Right ventricle myocardium superior (tissue), 1 donor: ENCODE results near the gene DLAT. TPM values are rescaled to one million over a fixed set of nuclear protein-coding genes. Genes with fewer than 3 reads are reported as not detected.
A peak's percentile ranks its signal among the peaks of the same experiment; 100 is the strongest.
"Not testable (repeated sequence)": the region's sequence is repeated elsewhere in the genome, so short reads cannot be mapped to it uniquely, and the experiment has no call there.

Experiments used
- ATAC-seq: fragments of 200-7000 bp; cut with Tn5 transposase; one replicate; pipeline ENCODE4 v1.9.1; 2020; ENCODE audit warnings: mild to moderate bottlenecking; ENCODE audit not compliant: poor library complexity
- DNase-seq: peaks from one replicate; pipeline ENCODE4 v3.0.0-alpha.2; 2020
- intact Hi-C: fragments of 100-400 bp; cut with DNase I; formaldehyde crosslinking; loops from one replicate; pipeline ENCODE4 v1.11.2; 2022
- total RNA-seq: library from RNA; stranded (reverse); fragmentation: NEBNext Ultra II Directional; extraction: Animal tissue kit (Norgen Biotek cat#: 25700); gene quantifications from one replicate; pipeline ENCODE4 v1.2.1, GENCODE V29; 2021
- donor health status: DM: no; HTN: yes; CAD: no; lungs with severe emphysema.

The DLAT gene
- total RNA-seq, 1 donor from 2014 or later, result 154 TPM

DNA sequence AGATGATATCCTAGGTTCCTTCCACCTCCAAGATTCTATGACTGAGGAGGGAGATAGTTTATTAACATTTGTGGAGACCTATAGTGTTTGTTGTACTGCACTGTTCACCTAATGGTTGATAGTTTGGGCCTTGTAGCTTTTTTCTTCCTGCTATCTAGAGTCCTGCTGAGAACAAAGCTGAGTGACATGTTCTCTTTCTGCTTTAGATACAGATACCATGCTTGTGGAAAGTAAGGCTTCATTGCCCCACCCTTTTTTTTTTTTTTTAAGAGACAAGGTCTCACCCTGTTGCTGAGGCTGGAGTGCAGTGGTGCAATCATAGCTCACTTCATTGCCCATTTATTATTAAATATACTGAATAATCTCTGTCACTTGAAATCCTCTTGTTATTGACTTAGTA is 12.3 kb downstream of the DLAT start:
- intact Hi-C loops, result no loop called here
- DNase-seq (no peak), ATAC-seq (no peak)

DNA sequence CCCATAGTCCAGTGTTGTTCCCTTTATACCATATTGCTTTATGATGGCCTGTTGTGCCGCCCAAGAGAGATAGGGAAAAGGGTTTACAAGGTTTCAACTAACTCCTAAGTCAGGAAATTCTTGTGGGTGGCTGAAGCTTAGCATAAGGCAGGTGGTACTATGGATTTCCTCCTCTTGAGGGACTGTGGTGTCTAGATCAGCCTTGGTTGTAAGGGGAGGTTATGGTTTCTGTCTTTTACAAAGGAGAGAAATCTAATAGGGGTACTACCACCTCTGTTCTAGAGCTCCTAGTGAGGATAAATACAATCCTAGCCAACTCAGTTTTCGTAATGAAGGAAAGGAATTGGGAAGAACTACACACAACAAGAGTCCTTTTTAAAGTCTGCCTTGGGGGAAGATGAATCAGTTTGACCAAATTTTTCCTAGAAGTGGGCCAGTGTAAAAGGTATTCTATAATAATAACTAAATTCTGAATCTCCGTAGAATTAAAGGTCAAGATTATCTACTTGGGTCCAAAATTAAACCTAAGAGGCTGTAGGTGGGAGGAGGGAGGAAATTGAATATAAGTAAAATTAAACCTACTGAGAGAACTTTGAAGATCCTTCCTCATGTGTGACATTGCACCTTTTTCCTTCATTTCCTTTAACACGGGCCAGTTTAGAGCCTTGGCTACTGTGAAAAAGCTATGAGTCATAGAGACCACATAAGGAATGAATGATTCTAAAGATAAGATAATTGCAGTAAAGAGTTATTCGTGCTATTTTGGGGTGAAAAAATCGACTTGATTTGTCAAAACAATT is 17.2 kb downstream of the DLAT start:
- ATAC-seq, result no peak
- intact Hi-C loops, result no loop called here
- no peak for DNase-seq

DNA sequence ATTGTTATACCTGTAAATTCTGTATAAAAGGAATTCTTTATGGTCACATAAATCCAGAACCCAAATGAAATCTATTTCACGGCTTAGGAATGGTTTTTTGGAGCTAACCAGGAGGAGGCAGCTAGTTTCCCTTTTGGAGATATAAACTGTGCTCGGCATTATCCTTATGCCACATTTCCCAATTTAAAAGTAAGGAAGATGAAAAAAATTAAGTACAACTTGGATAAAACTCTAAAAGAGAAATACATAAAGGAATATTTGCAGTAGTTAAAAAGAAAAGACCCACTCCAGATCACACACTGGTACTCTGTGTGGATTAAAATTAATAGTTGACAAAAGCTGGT is 17.7 kb downstream of the DLAT start:
- no peak for ATAC-seq
- intact Hi-C loops, result no loop called here
- no peak for DNase-seq

DNA sequence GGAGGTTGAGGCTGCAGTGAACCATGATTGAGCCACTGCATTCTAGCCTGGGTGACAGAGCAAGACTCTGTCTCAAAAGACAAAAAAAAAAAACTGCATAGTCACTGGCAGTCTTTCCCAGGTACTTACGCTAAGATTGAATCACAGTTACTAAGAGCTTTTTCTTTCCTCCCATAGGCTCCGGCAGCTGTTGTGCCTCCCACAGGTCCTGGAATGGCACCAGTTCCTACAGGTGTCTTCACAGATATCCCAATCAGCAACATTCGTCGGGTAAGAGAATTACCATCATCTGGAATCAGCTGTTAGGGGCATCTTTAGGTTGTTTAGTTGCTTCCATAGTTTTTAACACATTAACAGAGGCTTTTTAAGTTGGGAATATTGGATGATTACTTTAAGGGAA is 19.8 kb downstream of the DLAT start:
- ATAC-seq (no peak), DNase-seq (no peak)
- intact Hi-C loops, result no loop called here

DNA sequence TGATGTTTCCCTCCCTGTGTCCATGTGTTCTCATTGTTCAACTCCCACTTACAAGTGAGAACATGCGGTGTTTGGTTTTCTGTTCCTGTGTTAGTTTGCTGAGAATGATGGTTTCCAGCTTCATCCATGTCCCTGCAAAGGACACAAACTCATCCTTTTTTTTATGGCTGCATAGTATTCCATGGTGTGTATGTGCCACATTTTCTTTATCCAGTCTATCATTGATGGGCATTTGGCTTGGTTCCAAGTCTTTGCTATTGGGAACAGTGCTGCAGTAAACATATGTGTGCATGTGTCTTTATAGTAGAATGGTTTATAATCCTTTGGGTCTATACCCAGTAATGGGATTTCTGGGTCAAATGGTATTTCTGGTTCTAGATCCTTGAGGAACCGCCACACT is 21.4 kb downstream of the DLAT start:
- intact Hi-C loops, DNase-seq, ATAC-seq: not testable (repeated sequence)

DNA sequence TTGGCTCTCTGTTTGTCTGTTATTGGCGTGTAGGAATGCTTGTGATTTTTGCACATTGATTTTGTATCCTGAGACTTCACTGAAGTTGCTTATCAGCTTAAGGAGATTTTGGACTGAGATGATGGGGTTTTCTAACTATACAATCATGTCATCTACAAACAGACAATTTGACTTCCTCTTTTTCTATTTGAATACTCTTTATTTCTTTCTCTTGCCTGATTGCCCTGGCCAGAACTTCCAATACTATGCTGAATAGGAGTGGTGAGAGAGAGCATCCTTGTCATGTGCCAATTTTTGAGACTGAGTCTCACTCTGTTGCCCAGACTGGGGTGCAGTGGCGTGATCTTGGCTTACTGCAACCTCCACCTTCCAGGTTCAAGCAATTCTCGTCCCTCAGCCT is 23.0 kb downstream of the DLAT start:
- ATAC-seq, intact Hi-C loops, DNase-seq: not testable (repeated sequence)

DNA sequence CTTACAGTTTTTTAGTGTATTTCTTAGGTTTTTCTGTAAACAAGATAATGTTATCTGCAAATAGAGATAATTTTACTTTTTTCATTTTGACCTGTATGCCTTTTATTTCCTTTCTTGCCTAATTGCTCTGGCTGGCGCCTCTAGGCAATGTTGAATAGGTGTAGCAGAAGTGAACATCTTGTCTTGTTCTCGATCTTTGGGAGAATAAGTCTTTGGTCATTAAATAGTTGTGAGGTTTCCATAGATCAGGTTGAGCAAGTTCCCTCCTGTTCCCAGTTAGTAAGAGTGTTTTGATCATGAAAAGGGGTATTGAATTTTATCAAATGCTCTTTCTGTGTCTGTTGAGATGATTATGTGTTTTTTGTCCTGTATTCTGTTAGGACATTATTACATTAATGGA is 24.6 kb downstream of the DLAT start:
- DNase-seq (no peak), ATAC-seq (no peak)
- intact Hi-C loops, result no loop called here

DNA sequence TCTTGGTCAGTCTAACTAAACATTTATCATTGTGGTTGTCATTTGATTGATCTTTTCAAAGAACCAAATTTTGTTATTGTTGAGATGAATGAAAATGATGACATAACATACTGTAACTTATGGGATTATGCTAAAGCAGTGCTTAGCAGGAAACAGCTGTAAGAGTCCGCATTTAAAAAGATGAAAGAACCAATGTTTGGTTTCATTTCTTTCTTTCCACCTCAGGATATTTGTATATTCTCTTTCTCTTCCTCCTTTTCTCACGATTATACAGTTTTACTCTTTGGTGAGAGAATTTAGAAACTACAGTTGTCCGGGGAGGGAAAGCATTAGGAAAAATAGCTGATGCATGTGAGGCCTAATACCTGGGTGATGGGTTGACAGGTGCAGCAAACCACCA is 25.5 kb downstream of the DLAT start:
- intact Hi-C loops, result no loop called here
- DNase-seq, result no peak
- ATAC-seq, result no peak

DNA sequence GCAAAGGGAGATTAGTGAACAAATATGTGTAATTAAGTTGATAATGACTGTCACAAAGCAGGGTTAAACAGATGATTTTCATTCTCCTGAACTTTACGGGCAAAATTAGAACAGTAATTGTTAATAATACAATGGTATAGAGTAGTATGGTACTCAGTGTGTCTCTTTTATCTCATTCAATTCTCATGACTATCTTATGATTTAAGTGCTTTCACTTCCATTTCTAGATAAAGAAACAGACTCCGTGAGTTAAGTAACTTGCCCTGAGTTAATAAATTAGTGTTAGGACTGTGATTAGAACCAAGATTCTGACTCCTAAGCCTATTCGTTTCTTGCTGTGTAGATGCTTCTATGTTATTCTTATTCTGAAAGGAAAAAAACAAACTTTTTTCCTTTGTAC is 26.6 kb downstream of the DLAT start:
- no peak for ATAC-seq
- intact Hi-C loops, result no loop called here
- no peak for DNase-seq

DNA sequence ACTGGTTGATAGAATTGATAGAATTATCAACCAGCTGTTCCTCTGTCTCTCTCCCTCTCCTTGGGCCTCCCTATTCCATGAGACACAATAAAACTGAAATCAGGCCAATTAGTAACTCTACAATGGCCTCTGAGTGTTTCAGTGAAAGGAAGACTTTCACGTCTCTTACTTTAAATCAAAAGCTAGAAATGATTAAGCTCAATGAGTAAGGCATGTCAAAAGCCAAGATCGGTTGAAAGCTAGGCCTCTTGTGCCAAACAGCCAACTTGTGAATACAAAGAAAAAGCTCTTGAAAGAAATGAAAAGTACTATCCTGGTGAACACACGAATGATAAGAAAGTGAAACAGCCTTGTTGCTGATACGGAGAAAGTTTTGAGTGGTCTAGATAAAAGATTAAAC is 32.0 kb downstream of the DLAT start:
- no peak for ATAC-seq
- intact Hi-C loops, result no loop called here

DNA sequence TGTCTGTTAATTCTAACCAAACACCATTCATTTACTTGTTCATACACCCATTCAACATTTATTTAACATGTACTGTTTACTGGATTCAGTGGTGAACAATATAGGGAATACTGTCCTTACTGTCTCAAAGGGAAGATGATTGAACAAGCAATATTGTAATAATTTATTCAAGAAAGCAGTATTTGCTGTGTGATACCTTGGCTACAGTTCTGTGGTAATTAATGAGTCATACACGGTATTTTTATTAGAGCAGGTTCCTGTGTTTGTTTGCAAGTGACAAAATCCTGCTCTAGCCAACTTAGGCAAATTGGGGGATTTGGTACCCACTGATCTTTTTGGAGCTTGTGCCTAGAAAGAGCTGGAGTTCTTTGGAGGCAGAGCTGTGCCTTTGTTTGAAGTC is 32.9 kb downstream of the DLAT start:
- DNase-seq (no peak), ATAC-seq (no peak)
- intact Hi-C loops, result no loop called here

More for the DNA sequence above, 32.0 kb downstream of the DLAT start:
- no peak for DNase-seq

DNA sequence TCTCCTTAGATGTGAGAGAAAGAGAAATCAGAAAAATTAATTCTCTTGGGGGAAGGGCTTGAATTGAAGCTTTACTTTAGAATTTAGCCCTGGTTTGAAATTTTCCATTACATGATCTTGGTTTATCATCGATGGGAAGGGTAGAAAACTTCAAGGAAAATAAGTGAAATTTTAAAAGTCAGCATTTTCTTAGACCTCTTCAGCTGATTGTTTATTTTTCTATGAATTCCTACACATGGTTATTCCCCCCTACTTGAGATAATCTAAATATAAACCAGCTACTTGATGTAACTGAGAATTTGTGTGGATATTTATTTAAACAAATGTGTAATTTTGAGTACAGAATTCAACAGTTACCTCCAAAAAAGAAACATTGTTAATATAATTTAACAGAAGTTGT is 37.7 kb downstream of the DLAT start:
- intact Hi-C loops, result no loop called here
- ATAC-seq, result no peak
- DNase-seq, result no peak

DNA sequence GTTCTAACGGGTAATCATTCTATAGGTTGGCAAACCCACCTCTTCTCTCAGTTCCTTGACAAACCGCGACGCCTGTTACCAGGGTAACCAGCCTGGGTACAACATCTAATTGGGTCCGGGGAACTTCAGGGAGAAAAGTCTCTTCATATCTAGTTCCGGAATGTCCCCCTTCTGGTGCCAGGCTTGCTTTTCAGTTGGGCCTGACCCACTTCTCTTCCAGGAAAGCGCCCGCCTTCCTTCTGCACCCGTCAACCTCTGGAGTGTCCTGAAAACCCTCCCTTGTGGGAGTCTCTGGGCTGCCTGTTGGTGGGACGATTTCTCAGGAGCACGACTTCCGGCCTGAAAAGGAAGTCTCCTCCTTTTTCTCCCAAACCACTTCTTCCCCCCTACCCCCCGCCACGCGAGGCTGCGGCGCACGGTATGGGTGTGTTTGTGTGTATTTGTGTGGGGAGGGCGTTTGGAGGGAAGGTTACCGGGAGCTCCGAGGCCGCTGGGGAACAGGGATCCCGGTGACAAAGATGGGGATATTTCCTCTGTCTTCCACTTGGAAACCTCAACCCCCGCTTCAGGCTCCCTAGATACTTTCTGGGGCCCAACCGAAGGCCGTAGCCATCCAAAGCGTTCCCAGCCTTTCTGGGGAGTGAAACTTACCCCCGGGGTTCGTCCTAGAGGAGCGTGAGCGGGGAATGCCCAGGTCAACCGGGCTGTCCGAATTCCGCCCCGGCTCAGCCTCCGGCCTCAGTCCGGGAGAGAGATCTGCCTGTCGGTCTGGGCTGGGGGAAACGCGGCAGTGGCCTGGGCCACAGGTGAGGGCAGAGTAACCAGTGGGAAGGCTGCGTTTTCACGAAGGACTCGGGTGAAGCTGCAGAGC is 49.0 kb downstream of the DLAT start, which contains the start of the genes NKAPD1 and PIH1D2:
NKAPD1 (plus strand) TSS at position 359 of the 871 bp plus-strand sequence. CDS start 1,276 bp downstream, outside the sequence.
PIH1D2 (minus strand) TSS at position 77 of the 871 bp plus-strand sequence. CDS start 843 bp downstream, outside the sequence.
- peak; percentile 94 for ATAC-seq
- peak; percentile 78 for DNase-seq
- intact Hi-C loops, result no loop called here

DNA sequence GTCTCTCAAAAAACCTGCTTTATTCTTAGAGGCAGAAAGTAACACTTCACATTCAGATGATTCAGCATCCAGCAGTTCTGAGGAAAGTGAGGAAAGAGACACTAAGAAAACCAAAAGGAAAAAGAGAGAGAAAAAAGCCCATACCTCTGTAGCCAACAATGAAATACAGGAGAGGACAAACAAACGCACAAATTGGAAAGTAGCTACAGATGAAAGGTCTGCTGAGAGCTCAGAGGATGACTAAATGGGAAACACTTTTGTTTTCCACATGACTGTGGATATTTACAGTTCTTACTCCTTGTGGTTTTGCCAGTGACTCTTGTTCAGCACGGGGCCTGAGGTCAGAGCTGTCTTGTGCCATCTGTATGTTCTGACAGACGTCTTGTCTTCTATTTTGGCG is 57.5 kb downstream of the DLAT start:
- ATAC-seq (no peak), DNase-seq (no peak)
- intact Hi-C loops, result loop anchor here (10.0 kb wide), 1 partner anchor 208 kb away; the partner anchor contains the start of genes ALG9, CFAP68 and FDXACB1

DNA sequence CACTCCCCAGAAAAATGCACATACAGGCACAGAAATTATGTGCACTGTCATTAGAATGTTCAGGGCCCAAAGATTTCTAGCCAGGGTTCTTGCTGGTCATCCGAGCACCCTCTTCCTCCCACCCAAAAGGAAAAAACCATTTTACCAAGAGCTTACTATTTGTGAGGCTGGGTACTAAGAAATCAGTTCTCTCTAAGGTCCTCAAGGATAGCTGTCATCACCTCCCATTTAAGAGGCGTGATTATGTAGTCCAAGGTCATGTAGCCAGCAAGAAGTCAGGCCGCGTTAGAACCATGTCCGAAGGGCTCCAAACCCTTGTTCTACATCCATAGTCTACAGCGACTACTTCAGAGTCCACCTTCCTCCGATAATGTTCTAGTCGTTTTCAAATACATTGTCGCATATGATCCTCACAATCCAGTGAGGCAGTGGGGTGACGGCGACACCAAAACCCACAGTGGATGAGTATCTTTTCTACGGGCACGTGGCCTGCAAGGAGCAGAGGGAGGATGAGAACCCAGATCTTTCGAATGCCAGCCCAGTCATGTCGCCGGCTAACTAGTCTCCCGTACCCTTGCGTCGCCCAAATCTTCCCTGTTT is 60.7 kb downstream of the DLAT start:
- intact Hi-C loops, result loop anchor here (10.0 kb wide), 1 partner anchor 211 kb away; the partner anchor contains the start of genes ALG9, CFAP68 and FDXACB1
- DNase-seq, result no peak
- ATAC-seq, result peak; percentile 30

DNA sequence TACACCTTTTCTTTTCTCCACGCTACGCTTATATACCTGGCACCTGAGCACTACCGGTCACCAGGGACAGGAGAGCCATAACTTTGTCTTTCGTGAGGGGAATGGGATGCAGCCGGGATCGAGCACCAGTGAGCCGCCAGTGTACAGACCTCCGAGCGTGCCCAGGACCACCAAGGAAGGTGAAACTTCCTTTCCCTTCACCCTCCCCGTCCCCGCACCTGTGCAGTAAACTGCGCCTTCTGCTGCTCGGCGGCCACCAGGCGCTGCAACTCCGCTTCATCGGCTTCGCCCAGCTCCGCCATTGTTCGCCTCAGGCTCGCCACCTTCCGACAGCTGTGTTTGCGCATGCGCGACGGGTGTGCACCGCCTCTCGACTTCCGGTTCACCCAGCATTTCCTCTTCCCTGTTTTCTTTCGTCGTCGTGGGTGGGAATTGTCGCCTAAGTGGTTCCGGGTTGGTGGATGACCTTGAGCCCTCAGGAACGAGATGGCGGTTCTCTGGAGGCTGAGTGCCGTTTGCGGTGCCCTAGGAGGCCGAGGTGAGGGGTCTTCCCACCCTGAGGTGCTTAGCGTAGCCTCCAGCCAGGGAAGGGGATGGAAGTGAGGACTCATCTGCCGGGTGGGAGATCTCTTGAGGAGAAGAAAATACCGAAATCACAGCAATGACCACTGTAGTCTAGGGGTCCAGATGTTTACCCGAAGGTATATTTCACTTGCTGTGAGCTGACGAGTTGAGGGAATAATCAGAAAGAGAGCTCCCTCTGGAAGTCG is 61.4 kb downstream of the DLAT start, which contains the start of the genes SDHD and TIMM8B:
SDHD (plus strand) TSS at position 452 of the 770 bp plus-strand sequence; CDS start at position 487, 35 bp downstream.
TIMM8B (minus strand) TSS at position 335 of the 770 bp plus-strand sequence; CDS start at position 302, 33 bp downstream.
- DNase-seq, result peak; percentile 95
- intact Hi-C loops, result loop anchor here (10.0 kb wide), 1 partner anchor 212 kb away; the partner anchor contains the start of genes ALG9, CFAP68 and FDXACB1
- ATAC-seq, result peak; percentile 97

DNA sequence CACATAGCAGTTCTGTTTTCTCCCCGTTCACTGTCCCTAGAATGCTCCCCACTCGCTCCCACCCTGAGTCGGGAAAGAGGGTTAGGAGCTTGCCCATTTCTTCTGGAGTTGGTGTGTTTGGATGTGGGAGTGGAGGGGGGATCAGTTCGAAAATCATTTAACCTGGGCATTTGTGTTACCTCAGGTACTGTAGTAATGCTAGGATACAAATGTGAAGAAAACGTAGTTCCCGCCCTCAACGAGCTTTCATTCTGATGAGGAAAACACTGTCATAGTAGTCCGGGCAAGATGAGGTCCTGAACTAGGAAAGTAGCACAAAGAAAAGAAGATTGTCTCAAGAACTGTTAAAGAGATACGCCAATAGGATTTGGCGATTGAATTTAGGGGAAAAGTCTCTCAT is 62.0 kb downstream of the DLAT start:
- ATAC-seq (peak; percentile 8), DNase-seq (no peak)
- intact Hi-C loops, result loop anchor here (10.0 kb wide), 1 partner anchor 212 kb away; the partner anchor contains the start of genes ALG9, CFAP68 and FDXACB1

DNA sequence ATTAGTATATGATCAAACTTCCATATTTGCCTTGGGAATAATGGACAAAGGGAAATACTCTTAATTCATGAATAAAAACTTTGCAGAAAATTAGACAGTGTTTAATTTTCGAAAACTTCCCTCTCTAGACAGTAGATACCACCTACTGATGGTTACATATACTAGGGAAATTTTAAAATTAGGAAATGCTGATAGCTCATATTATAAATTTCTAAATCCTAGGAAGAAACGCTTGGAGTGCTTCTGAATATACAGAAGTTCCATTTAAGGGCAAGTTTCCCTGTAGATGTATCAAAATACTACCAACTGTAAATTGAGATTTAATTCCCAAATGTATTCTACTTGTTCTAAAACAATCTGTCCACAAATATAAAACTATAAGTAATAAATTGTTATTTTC is 70.1 kb downstream of the DLAT start:
- ATAC-seq, DNase-seq, intact Hi-C loops: not testable (repeated sequence)
